ENCODE data around the gene DCLK1. TPM values are rescaled to one million over a fixed set of nuclear protein-coding genes. Genes with fewer than 3 reads are reported as not detected.
"Not testable (repeated sequence)": the region's sequence is repeated elsewhere in the genome, so short reads cannot be mapped to it uniquely, and the experiment has no call there.

DCLK1 gene
- total RNA-seq, 5 donors from 2014 or later (not counting 1 experiment from before 2014, with no cell fraction given) = 0.03 to 0.09 TPM; not detected in 3

DNA sequence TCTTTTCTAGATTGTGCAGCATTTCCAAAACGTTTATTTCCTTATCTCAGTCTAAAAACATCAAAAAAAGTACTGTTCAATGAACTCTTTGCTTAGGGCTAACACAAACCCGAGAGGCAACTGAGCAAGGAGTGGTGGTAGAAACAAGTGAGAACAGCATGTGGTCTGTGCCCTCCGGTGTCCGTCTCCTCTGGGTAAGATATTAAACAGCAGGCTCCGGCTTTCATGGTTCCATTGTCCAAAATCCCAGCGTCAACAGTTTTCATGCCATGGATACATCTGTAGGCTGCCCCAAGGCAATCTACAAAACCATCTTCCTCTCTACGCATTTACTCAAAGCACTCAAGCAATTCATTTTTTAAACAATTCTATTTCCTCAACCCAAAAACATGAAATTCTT is 22.8 kb downstream of the DCLK1 start:
- POLR2A ChIA-PET = no interaction called here

DNA sequence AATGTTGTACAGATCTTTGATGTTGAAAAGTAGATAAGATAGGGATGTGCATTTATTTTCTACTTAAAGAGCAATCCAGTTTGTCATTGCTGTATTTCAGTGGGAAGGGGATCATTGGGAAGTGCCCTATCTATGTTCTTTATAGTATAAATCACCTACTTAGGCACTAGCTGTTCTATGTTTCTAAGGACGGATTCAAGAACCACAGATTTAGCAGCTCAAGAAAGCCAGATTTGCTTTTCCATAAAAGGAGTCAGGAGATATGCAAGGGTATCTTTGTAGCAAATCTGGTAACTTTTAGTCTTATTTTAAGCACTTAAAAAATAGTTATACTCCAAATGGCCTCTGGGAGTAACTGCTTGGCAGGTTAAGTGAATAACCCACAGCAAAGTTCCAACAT is 23.7 kb downstream of the DCLK1 start:
- Histone ChIP-seq H3K4me1 (ENCODE audit: control insufficient read depth in 1 of 2, extremely low read depth in 1 of 2, insufficient read depth in 2 of 2, low read length in 2 of 2) (no peaks in the 10 kb centered on the region), H3K9me3 (no peaks in the 10 kb centered on the region), H3K27ac (ENCODE audit: low read length) (no peak overlapping the region), H3K4me3 (ENCODE audit: control insufficient read depth in 1 of 2, extremely low read depth in 1 of 2, low read length in 1 of 2) (no peak overlapping the region), H3K27me3 (replicated peaks in 1 of 2; ENCODE audit: control insufficient read depth in 2 of 2, extremely low read depth in 1 of 2, insufficient read depth in 2 of 2, low read length in 1 of 2) (no peaks in the 10 kb centered on the region), H3K36me3 (ENCODE audit: control insufficient read depth in 2 of 2, extremely low read depth in 1 of 2, insufficient read depth in 1 of 2, low read length in 1 of 2) (no peaks in the 10 kb centered on the region)
- H3K9me3 Mint-ChIP-seq = peaks cover 0 to 3% (median 0%) of the 10 kb centered on the region in 3 donors
- ChIA-PET CTCF (no interaction called here), POLR2A (no interaction called here)
- H3K36me3 Mint-ChIP-seq = no peaks in the 10 kb centered on the region
- DNase-seq = no peak
- ATAC-seq (replicated peaks in 1 of 4) = no peak
- no peak overlapping the region for H3K4me3 Mint-ChIP-seq
- H3K27me3 Mint-ChIP-seq = peaks cover 0 to 4% of the 10 kb centered on the region in 2 donors
- H3K27ac Mint-ChIP-seq = no peak overlapping the region
- WGBS (ENCODE audit: insufficient coverage) = no CpG with 5 or more reads among the region's 1 CpG
- H3K4me1 Mint-ChIP-seq = no peaks in the 10 kb centered on the region

More for the DNA sequence above, 22.8 kb downstream of the DCLK1 start:
- Histone ChIP-seq H3K9me3 (no peaks in the 10 kb centered on the region), H3K4me1 (ENCODE audit: control insufficient read depth in 1 of 2, extremely low read depth in 1 of 2, insufficient read depth in 2 of 2, low read length in 2 of 2) (no peaks in the 10 kb centered on the region), H3K4me3 (ENCODE audit: control insufficient read depth in 1 of 2, extremely low read depth in 1 of 2, low read length in 1 of 2) (no peak overlapping the region), H3K27me3 (replicated peaks in 1 of 2; ENCODE audit: control insufficient read depth in 2 of 2, extremely low read depth in 1 of 2, insufficient read depth in 2 of 2, low read length in 1 of 2) (no peaks in the 10 kb centered on the region), H3K36me3 (ENCODE audit: control insufficient read depth in 2 of 2, extremely low read depth in 1 of 2, insufficient read depth in 1 of 2, low read length in 1 of 2) (no peaks in the 10 kb centered on the region), H3K27ac (ENCODE audit: low read length) (no peak overlapping the region)
- H3K27ac Mint-ChIP-seq = no peak overlapping the region
- no peaks in the 10 kb centered on the region for H3K36me3 Mint-ChIP-seq
- H3K9me3 Mint-ChIP-seq = peaks cover 0 to 3% (median 0%) of the 10 kb centered on the region in 3 donors
- no peak for ATAC-seq (replicated peaks in 1 of 4)
- WGBS (ENCODE audit: insufficient coverage) = 96% methylated on average over 4 of the region's 7 CpGs
- H3K27me3 Mint-ChIP-seq = peaks cover 0 to 4% of the 10 kb centered on the region in 2 donors
- CTCF ChIA-PET = no interaction called here
- no peak for DNase-seq
- no peaks in the 10 kb centered on the region for H3K4me1 Mint-ChIP-seq
- no peak overlapping the region for H3K4me3 Mint-ChIP-seq

DNA sequence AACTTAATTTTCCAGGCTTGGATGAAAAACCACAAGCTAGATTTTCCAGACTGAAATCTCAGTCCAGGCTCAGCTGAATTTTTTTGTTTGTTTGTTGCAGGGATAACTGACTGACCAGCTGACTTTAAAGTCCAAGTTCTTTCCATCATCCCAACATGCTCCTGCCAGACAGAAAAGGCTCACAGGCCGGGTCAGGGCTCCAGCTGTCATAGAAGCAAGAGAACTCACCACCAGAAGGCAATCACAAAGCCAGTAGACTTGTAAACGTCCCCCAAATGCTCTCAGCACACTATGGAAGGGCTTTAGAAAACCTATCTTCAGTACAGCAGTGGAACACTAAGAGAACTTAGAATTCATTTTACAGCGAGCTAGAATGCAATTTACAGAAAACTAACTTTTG is 25.5 kb downstream of the DCLK1 start:
- H3K36me3 Mint-ChIP-seq = no peaks in the 10 kb centered on the region
- Histone ChIP-seq H3K4me3 (ENCODE audit: control insufficient read depth in 1 of 2, extremely low read depth in 1 of 2, low read length in 1 of 2) (no peak overlapping the region), H3K4me1 (ENCODE audit: control insufficient read depth in 1 of 2, extremely low read depth in 1 of 2, insufficient read depth in 2 of 2, low read length in 2 of 2) (no peaks in the 10 kb centered on the region), H3K9me3 (no peaks in the 10 kb centered on the region), H3K27me3 (replicated peaks in 1 of 2; ENCODE audit: control insufficient read depth in 2 of 2, extremely low read depth in 1 of 2, insufficient read depth in 2 of 2, low read length in 1 of 2) (no peaks in the 10 kb centered on the region), H3K27ac (ENCODE audit: low read length) (no peak overlapping the region), H3K36me3 (ENCODE audit: control insufficient read depth in 2 of 2, extremely low read depth in 1 of 2, insufficient read depth in 1 of 2, low read length in 1 of 2) (no peaks in the 10 kb centered on the region)
- ChIA-PET CTCF (interaction anchor here in 1 of 2 donors (0.7 kb wide), 1 partner anchor 1072 kb away, joined by 3 read pairs; no protein-coding TSS in a partner anchor), POLR2A (interaction anchor here in 1 of 2 donors (0.6 kb wide), 1 partner anchor 953 kb away, joined by 6 read pairs; no protein-coding TSS in a partner anchor)
- WGBS (ENCODE audit: insufficient coverage) = 19% methylated on average over 2 of the region's 3 CpGs
- H3K27me3 Mint-ChIP-seq = no peaks in the 10 kb centered on the region
- ATAC-seq (replicated peaks in 1 of 4) (no peak), DNase-seq (no peak)
- no peaks in the 10 kb centered on the region for H3K4me1 Mint-ChIP-seq
- no peaks in the 10 kb centered on the region for H3K9me3 Mint-ChIP-seq
- no peak overlapping the region for H3K4me3 Mint-ChIP-seq
- H3K27ac Mint-ChIP-seq = no peak overlapping the region

DNA sequence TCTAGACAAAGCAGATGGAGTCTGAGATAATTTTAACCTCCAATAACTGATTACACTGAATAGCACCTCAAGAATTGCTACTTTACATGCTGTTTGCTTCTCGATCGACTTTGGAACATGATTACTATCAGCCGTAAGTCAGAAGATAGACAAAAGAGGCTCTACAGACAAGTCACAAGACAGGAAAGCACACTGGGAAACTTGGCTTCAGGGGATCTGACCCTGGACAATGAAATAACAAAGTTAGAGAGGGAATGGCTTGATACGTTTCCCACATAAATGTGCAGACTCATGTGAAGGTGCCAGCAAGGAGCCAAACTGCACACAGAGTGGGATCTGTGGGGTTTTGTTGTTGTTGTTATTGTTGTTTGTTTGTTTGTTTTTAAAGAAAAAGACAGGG is 28.5 kb downstream of the DCLK1 start:
- no peaks in the 10 kb centered on the region for H3K27me3 ChIP-seq (replicated peaks in 1 of 2; ENCODE audit: control insufficient read depth in 2 of 2, extremely low read depth in 1 of 2, insufficient read depth in 2 of 2, low read length in 1 of 2)
- no peaks in the 10 kb centered on the region for H3K4me1 ChIP-seq (ENCODE audit: control insufficient read depth in 1 of 2, extremely low read depth in 1 of 2, insufficient read depth in 2 of 2, low read length in 2 of 2)
- Mint-ChIP-seq H3K9me3 (no peaks in the 10 kb centered on the region), H3K4me1 (no peaks in the 10 kb centered on the region), H3K4me3 (no peak overlapping the region), H3K27ac (no peak overlapping the region), H3K27me3 (no peaks in the 10 kb centered on the region), H3K36me3 (no peaks in the 10 kb centered on the region)
- H3K9me3 ChIP-seq = no peaks in the 10 kb centered on the region
- DNase-seq (no peak), ATAC-seq (replicated peaks in 1 of 4) (no peak)
- H3K4me3 ChIP-seq (ENCODE audit: control insufficient read depth in 1 of 2, extremely low read depth in 1 of 2, low read length in 1 of 2) = no peak overlapping the region
- ChIA-PET POLR2A (no interaction called here), CTCF (no interaction called here)
- H3K27ac ChIP-seq (ENCODE audit: low read length) = no peak overlapping the region
- WGBS (ENCODE audit: insufficient coverage) = 81% methylated on average over 4 of the region's 4 CpGs
- no peaks in the 10 kb centered on the region for H3K36me3 ChIP-seq (ENCODE audit: control insufficient read depth in 2 of 2, extremely low read depth in 1 of 2, insufficient read depth in 1 of 2, low read length in 1 of 2)

DNA sequence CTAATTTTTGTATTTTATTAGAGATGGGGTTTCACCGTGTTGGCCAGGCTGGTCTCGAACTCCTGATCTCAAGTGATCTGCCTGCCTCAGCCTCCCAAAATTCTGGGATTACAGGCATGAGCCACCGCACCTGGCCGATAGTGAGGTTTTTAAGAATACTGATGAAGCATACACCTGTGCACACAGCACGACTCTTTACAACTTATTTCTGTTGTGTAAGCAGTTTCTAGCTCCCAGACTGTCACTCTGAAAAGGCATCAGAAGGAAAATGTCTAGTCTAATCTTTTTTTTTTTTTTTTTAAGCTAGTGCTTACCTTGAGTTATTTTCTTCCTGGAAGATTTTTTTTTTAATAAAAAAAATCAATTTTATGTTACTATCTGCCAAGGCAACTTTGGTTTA is 29.3 kb downstream of the DCLK1 start:
- H3K27ac ChIP-seq (ENCODE audit: low read length); H3K36me3 Mint-ChIP-seq; H3K36me3 ChIP-seq (ENCODE audit: control insufficient read depth in 2 of 2, extremely low read depth in 1 of 2, insufficient read depth in 1 of 2, low read length in 1 of 2); POLR2A ChIA-PET; H3K4me1 Mint-ChIP-seq; H3K27me3 Mint-ChIP-seq; H3K9me3 Mint-ChIP-seq; H3K27ac Mint-ChIP-seq; H3K4me1 ChIP-seq (ENCODE audit: control insufficient read depth in 1 of 2, extremely low read depth in 1 of 2, insufficient read depth in 2 of 2, low read length in 2 of 2); H3K4me3 Mint-ChIP-seq; ATAC-seq (replicated peaks in 1 of 4); CTCF ChIA-PET; H3K4me3 ChIP-seq (ENCODE audit: control insufficient read depth in 1 of 2, extremely low read depth in 1 of 2, low read length in 1 of 2); H3K9me3 ChIP-seq; H3K27me3 ChIP-seq (replicated peaks in 1 of 2; ENCODE audit: control insufficient read depth in 2 of 2, extremely low read depth in 1 of 2, insufficient read depth in 2 of 2, low read length in 1 of 2); DNase-seq: not testable (repeated sequence)
- no CpG with 5 or more reads among the region's 5 CpGs for WGBS (ENCODE audit: insufficient coverage)

DNA sequence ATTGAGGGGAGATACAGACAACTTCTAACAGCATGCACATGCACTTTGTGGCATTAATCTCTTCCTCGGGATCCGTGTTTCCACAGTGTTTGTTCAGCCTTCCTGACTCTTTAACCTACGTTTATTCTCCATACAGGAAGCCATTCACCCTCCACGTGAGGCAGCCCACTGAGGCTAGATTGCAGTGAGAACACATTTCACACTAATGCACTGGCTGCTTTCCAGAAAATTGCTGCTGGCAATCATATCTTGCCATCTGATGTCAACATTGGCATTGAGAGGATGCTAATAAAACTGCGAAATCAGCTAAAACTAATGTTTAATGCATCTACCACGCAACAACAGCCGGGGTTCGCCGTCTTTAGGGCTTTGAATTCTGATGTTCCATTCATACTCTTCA is 30.0 kb downstream of the DCLK1 start:
- H3K4me1 ChIP-seq (ENCODE audit: control insufficient read depth in 1 of 2, extremely low read depth in 1 of 2, insufficient read depth in 2 of 2, low read length in 2 of 2) = no peaks in the 10 kb centered on the region
- Mint-ChIP-seq H3K27me3 (no peaks in the 10 kb centered on the region), H3K9me3 (no peaks in the 10 kb centered on the region), H3K4me3 (no peak overlapping the region), H3K27ac (no peak overlapping the region), H3K4me1 (no peaks in the 10 kb centered on the region), H3K36me3 (no peaks in the 10 kb centered on the region)
- no peaks in the 10 kb centered on the region for H3K9me3 ChIP-seq
- 69% methylated on average over 6 of the region's 9 CpGs for WGBS (ENCODE audit: insufficient coverage)
- H3K27me3 ChIP-seq (replicated peaks in 1 of 2; ENCODE audit: control insufficient read depth in 2 of 2, extremely low read depth in 1 of 2, insufficient read depth in 2 of 2, low read length in 1 of 2) = no peaks in the 10 kb centered on the region
- POLR2A ChIA-PET = no interaction called here
- ATAC-seq (replicated peaks in 1 of 4) (no peak), DNase-seq (no peak)
- CTCF ChIA-PET = no interaction called here
- H3K36me3 ChIP-seq (ENCODE audit: control insufficient read depth in 2 of 2, extremely low read depth in 1 of 2, insufficient read depth in 1 of 2, low read length in 1 of 2) = no peaks in the 10 kb centered on the region
- H3K27ac ChIP-seq (ENCODE audit: low read length) = no peak overlapping the region
- no peak overlapping the region for H3K4me3 ChIP-seq (ENCODE audit: control insufficient read depth in 1 of 2, extremely low read depth in 1 of 2, low read length in 1 of 2)

DNA sequence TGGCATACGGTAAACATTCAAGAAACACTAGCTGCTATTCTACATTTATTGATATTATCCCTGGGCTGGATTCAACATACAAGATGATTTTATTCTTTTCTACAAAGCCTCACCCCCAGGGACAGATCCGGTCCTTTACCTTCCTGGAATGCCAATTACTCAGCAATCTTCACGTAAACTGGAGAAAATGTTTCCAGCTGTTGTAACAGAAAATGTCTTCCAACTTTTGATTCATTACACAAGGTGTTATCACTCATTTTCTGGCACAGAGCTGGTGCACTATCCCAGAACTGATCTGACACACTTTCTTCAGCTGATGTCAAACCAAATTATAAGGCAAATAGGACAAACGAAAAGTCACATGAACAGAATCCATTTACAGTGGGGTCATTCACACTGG is 33.1 kb downstream of the DCLK1 start:
- no CpG with 5 or more reads among the region's 4 CpGs for WGBS (ENCODE audit: insufficient coverage)
- no peaks in the 10 kb centered on the region for H3K36me3 Mint-ChIP-seq
- CTCF ChIA-PET = no interaction called here
- no peaks in the 10 kb centered on the region for H3K9me3 ChIP-seq
- POLR2A ChIA-PET = no interaction called here
- H3K27me3 ChIP-seq (replicated peaks in 1 of 2; ENCODE audit: control insufficient read depth in 2 of 2, extremely low read depth in 1 of 2, insufficient read depth in 2 of 2, low read length in 1 of 2) = no peaks in the 10 kb centered on the region
- no peak overlapping the region for H3K4me3 Mint-ChIP-seq
- DNase-seq = no peak
- no peaks in the 10 kb centered on the region for H3K27me3 Mint-ChIP-seq
- no peak for ATAC-seq (replicated peaks in 1 of 4)
- H3K36me3 ChIP-seq (ENCODE audit: control insufficient read depth in 2 of 2, extremely low read depth in 1 of 2, insufficient read depth in 1 of 2, low read length in 1 of 2) = no peaks in the 10 kb centered on the region
- no peaks in the 10 kb centered on the region for H3K4me1 Mint-ChIP-seq
- H3K27ac ChIP-seq (ENCODE audit: low read length) = no peak overlapping the region
- H3K27ac Mint-ChIP-seq = no peak overlapping the region
- H3K4me1 ChIP-seq (ENCODE audit: control insufficient read depth in 1 of 2, extremely low read depth in 1 of 2, insufficient read depth in 2 of 2, low read length in 2 of 2) = no peaks in the 10 kb centered on the region
- H3K9me3 Mint-ChIP-seq = no peaks in the 10 kb centered on the region
- no peak overlapping the region for H3K4me3 ChIP-seq (ENCODE audit: control insufficient read depth in 1 of 2, extremely low read depth in 1 of 2, low read length in 1 of 2)
